Ishikawa (cell line): Measurements from ENCODE around the gene ANKMY1.

Experiments
- CEBPB ChIP-seq: IDR thresholded peaks from 2 replicates; pipeline ENCODE4 v1.6.1; 2012
- CREB1 ChIP-seq: IDR thresholded peaks from 2 replicates; pipeline ENCODE4 v1.6.1; 2012; ENCODE audit warnings: low read depth
- EGR1 ChIP-seq: IDR thresholded peaks from 2 replicates; pipeline ENCODE4 v1.6.1; 2012
- EP300 ChIP-seq: IDR thresholded peaks from 2 replicates; pipeline ENCODE4 v1.6.1; 2012; ENCODE audit warnings: borderline replicate concordance
- FOXM1 ChIP-seq: IDR thresholded peaks from 2 replicates; pipeline ENCODE4 v1.6.1; 2012; ENCODE audit warnings: low read depth, borderline replicate concordance
- RAD21 ChIP-seq: IDR thresholded peaks from 2 replicates; pipeline ENCODE4 v1.6.1; 2012; ENCODE audit warnings: low read depth
- REST ChIP-seq: IDR thresholded peaks from 2 replicates; pipeline ENCODE4 v1.6.1; 2012; ENCODE audit warnings: low read depth, mild to moderate bottlenecking
- TAF1 ChIP-seq: IDR thresholded peaks from 2 replicates; pipeline ENCODE4 v1.6.1; 2012; ENCODE audit warnings: low read depth, mild to moderate bottlenecking
- TEAD4 ChIP-seq: IDR thresholded peaks from 2 replicates; pipeline ENCODE4 v1.6.1; 2012
- YY1 ChIP-seq: IDR thresholded peaks from 2 replicates; pipeline ENCODE4 v1.6.1; 2012; ENCODE audit warnings: low read depth
- ZBTB7A ChIP-seq: IDR thresholded peaks from 2 replicates; pipeline ENCODE4 v1.6.1; 2012; ENCODE audit warnings: low read depth
- TF ChIP-seq, protein P1 (sequence below): IDR thresholded peaks from 2 replicates; pipeline ENCODE4 v1.6.1; 2012

GRCh38 chr2:240512109-240512485 lies 45.7 kb downstream of the ANKMY1 start:
- TF ChIP-seq CREB1 (no peak), REST (no peak), CEBPB (no peak), EP300 (no peak), YY1 (no peak), RAD21 (no peak), TAF1 (no peak), FOXM1 (no peak), ZBTB7A (no peak), EGR1 (no peak), TEAD4 (no peak)
- TF ChIP-seq, protein P1, sequence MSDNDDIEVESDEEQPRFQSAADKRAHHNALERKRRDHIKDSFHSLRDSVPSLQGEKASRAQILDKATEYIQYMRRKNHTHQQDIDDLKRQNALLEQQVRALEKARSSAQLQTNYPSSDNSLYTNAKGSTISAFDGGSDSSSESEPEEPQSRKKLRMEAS = no peak
